Mesenchymal stem cell (in vitro differentiated cells and primary cell): Measurements from ENCODE around the gene GCH1.

Experiments used
- DNase-seq: peaks from one replicate; pipeline ENCODE4 v3.0.0-alpha.2; 2013
- H2AFZ ChIP-seq: one replicate; pipeline ENCODE4 v1.6.1; 2013; ENCODE audit warnings: low read depth, mild to moderate bottlenecking, control low read depth, inconsistent platforms, low read length, moderate library complexity
- H2AK5ac ChIP-seq: 2 replicates; pipeline ENCODE4 v1.6.1; 2013; ENCODE audit warnings: low read length, moderate library complexity, mild to moderate bottlenecking, inconsistent platforms; ENCODE audit not compliant: severe bottlenecking
- H2BK120ac ChIP-seq: one replicate; pipeline ENCODE4 v1.6.1; 2013; ENCODE audit warnings: low read depth, mild to moderate bottlenecking, inconsistent platforms, low read length, moderate library complexity
- H2BK12ac ChIP-seq, 2 experiments: one replicate each; pipeline ENCODE4 v1.6.1; 2013; ENCODE audit warnings: inconsistent platforms in 2 of 2, low read length in 2 of 2, mild to moderate bottlenecking in 2 of 2, moderate library complexity in 2 of 2, control low read depth in 1 of 2
- H2BK15ac ChIP-seq: one replicate; pipeline ENCODE4 v1.6.1; 2013; ENCODE audit warnings: mild to moderate bottlenecking, low read depth, inconsistent platforms; ENCODE audit not compliant: poor library complexity, severe bottlenecking
- H2BK5ac ChIP-seq: 2 replicates; pipeline ENCODE4 v1.6.1; 2013; ENCODE audit warnings: low read depth, mild to moderate bottlenecking, low read length, control low read depth, inconsistent platforms; ENCODE audit not compliant: poor library complexity, severe bottlenecking
- H3K14ac ChIP-seq, 2 experiments: one replicate each; pipeline ENCODE4 v1.6.1; 2013; ENCODE audit warnings: inconsistent platforms in 2 of 2, low read length in 2 of 2, control low read depth in 1 of 2, mild to moderate bottlenecking in 1 of 2, moderate library complexity in 1 of 2
- H3K18ac ChIP-seq, 2 experiments: one replicate each; pipeline ENCODE4 v1.6.1; 2013; ENCODE audit warnings: inconsistent platforms in 2 of 2, low read length in 2 of 2, control low read depth in 1 of 2, low read depth in 1 of 2, mild to moderate bottlenecking in 1 of 2
- H3K23ac ChIP-seq, 2 experiments: one replicate each; pipeline ENCODE4 v1.6.1; 2013; ENCODE audit warnings: inconsistent platforms in 2 of 2, low read length in 2 of 2, mild to moderate bottlenecking in 2 of 2, moderate library complexity in 2 of 2, control low read depth in 1 of 2
- H3K27ac ChIP-seq: 2 replicates; pipeline ENCODE4 v1.5.1; 2013; ENCODE audit warnings: mild to moderate bottlenecking, moderate library complexity, low read length, control low read depth, inconsistent platforms; ENCODE audit not compliant: poor library complexity, severe bottlenecking
- H3K27me3 ChIP-seq, 2 experiments: 2 replicates each; pipeline versions ENCODE4 v1.6.1 to v1.7.0; 2013; ENCODE audit warnings: low read length in 2 of 2, mild to moderate bottlenecking in 2 of 2, moderate library complexity in 2 of 2, control low read depth in 1 of 2, inconsistent platforms in 1 of 2; ENCODE audit not compliant: control insufficient read depth in 1 of 2, insufficient read depth in 1 of 2
- H3K36me3 ChIP-seq, 2 experiments: 2 replicates each; pipeline versions ENCODE4 v1.6.1 to v1.7.0; 2013; ENCODE audit warnings: low read length in 2 of 2, control low read depth in 1 of 2, inconsistent platforms in 1 of 2, low read depth in 1 of 2, mild to moderate bottlenecking in 1 of 2; ENCODE audit not compliant: insufficient read depth in 2 of 2, control insufficient read depth in 1 of 2
- H3K4ac ChIP-seq, 2 experiments: one replicate each; pipeline ENCODE4 v1.6.1; 2013; ENCODE audit warnings: inconsistent platforms in 2 of 2, low read length in 2 of 2, mild to moderate bottlenecking in 2 of 2, moderate library complexity in 2 of 2, control low read depth in 1 of 2, low read depth in 1 of 2
- H3K4me1 ChIP-seq: 2 replicates; pipeline ENCODE4 v1.6.1; 2013; ENCODE audit warnings: low read depth, low read length, control low read depth; ENCODE audit not compliant: control insufficient read depth, insufficient read depth
- H3K4me2 ChIP-seq: 2 replicates; pipeline ENCODE4 v1.6.1; 2013; ENCODE audit warnings: low read length, mild to moderate bottlenecking, inconsistent platforms; ENCODE audit not compliant: poor library complexity, severe bottlenecking
- H3K4me3 ChIP-seq, 2 experiments: 2 replicates each; pipeline versions ENCODE4 v1.5.1 to v1.7.0; 2013; ENCODE audit warnings: low read length in 2 of 2, mild to moderate bottlenecking in 2 of 2, control low read depth in 1 of 2, low read depth in 1 of 2; ENCODE audit not compliant: insufficient read depth in 1 of 2
- H3K79me1 ChIP-seq: replicated peaks from 2 replicates; pipeline ENCODE4 v1.6.1; 2013; ENCODE audit warnings: mild to moderate bottlenecking, control low read depth, low read length, inconsistent platforms; ENCODE audit not compliant: poor library complexity, severe bottlenecking
- H3K9ac ChIP-seq: 2 replicates; pipeline ENCODE4 v1.7.0; 2013; ENCODE audit warnings: mild to moderate bottlenecking, low read length, moderate library complexity
- H3K9me3 ChIP-seq: 2 replicates; pipeline ENCODE4 v1.7.0; 2013; ENCODE audit warnings: mild to moderate bottlenecking, low read length; ENCODE audit not compliant: control insufficient read depth
- H4K8ac ChIP-seq: one replicate; pipeline ENCODE4 v1.6.1; 2013; ENCODE audit warnings: inconsistent platforms, mild to moderate bottlenecking, low read length, moderate library complexity
- H4K91ac ChIP-seq: one replicate; pipeline ENCODE4 v1.6.1; 2013; ENCODE audit warnings: mild to moderate bottlenecking, low read length, inconsistent platforms
- WGBS: methylation state at CpG from one replicate; pipeline ENCODE4 v1.1.7; 2013; ENCODE audit warnings: mixed read lengths; 5-methylcytosine and 5-hydroxymethylcytosine counted together

The GCH1 gene

GRCh38 chr14:54807428-54807827 is 95.2 kb downstream of the GCH1 start:
- H3K9me3 ChIP-seq: no peaks in the 10 kb centered on the region
- no peak overlapping the region for H2BK15ac ChIP-seq
- H3K79me1 ChIP-seq: no peaks in the 10 kb centered on the region
- no peak overlapping the region for H4K91ac ChIP-seq
- H3K18ac ChIP-seq: no peak overlapping the region
- H2AK5ac ChIP-seq: no peak overlapping the region
- no peak overlapping the region for H3K14ac ChIP-seq
- H3K4me1 ChIP-seq: peaks cover 3% of the 10 kb centered on the region
- no peaks in the 10 kb centered on the region for H3K36me3 ChIP-seq
- H3K4me3 ChIP-seq: no peak overlapping the region
- no peak for DNase-seq
- 83% methylated on average over 6 of the region's 6 CpGs for WGBS
- H4K8ac ChIP-seq: no peak overlapping the region
- H2BK120ac ChIP-seq: no peak overlapping the region
- H3K4me2 ChIP-seq: no peak overlapping the region
- H2BK5ac ChIP-seq: no peak overlapping the region
- no peak overlapping the region for H3K23ac ChIP-seq
- H2AFZ ChIP-seq: no peak overlapping the region
- no peak overlapping the region for H3K9ac ChIP-seq
- no peak overlapping the region for H3K4ac ChIP-seq
- peaks cover 18 to 26% of the 10 kb centered on the region in 2 experiments for H3K27me3 ChIP-seq
- no peak overlapping the region for H2BK12ac ChIP-seq
- H3K27ac ChIP-seq: no peak overlapping the region

- no peak overlapping the region for H2BK120ac ChIP-seq
- no peak overlapping the region for H2BK12ac ChIP-seq
- DNase-seq: no peak
- H4K91ac ChIP-seq: no peak overlapping the region
- H4K8ac ChIP-seq: no peak overlapping the region
- H3K79me1 ChIP-seq: no peaks in the 10 kb centered on the region
- no peaks in the 10 kb centered on the region for H3K36me3 ChIP-seq
- H3K4me1 ChIP-seq: peaks cover 3% of the 10 kb centered on the region
- 92% methylated on average over 10 of the region's 10 CpGs for WGBS
- no peak overlapping the region for H2AK5ac ChIP-seq
- peaks cover 21 to 22% of the 10 kb centered on the region in 2 experiments for H3K27me3 ChIP-seq
- no peak overlapping the region for H3K4me3 ChIP-seq
- no peak overlapping the region for H3K9ac ChIP-seq
- no peak overlapping the region for H2BK5ac ChIP-seq
- H3K4me2 ChIP-seq: no peak overlapping the region
- H3K27ac ChIP-seq: no peak overlapping the region
- no peak overlapping the region for H3K18ac ChIP-seq
- H2BK15ac ChIP-seq: no peak overlapping the region
- H3K4ac ChIP-seq: no peak overlapping the region
- no peak overlapping the region for H3K14ac ChIP-seq
- H3K23ac ChIP-seq: no peak overlapping the region
- H3K9me3 ChIP-seq: no peaks in the 10 kb centered on the region
- no peak overlapping the region for H2AFZ ChIP-seq
Measured at GRCh38 chr14:54806616-54807015, 96.0 kb downstream of the GCH1 start.

- H3K18ac ChIP-seq: no peak overlapping the region
- H3K14ac ChIP-seq: no peak overlapping the region
- H4K91ac ChIP-seq: no peak overlapping the region
- H3K4ac ChIP-seq: no peak overlapping the region
- peaks cover 3% of the 10 kb centered on the region for H3K4me1 ChIP-seq
- H3K9ac ChIP-seq: peak overlapping the region; percentile 28
- no peak overlapping the region for H3K4me2 ChIP-seq
- H3K36me3 ChIP-seq: no peaks in the 10 kb centered on the region
- no peaks in the 10 kb centered on the region for H3K9me3 ChIP-seq
- H3K79me1 ChIP-seq: no peaks in the 10 kb centered on the region
- no peak overlapping the region for H2BK5ac ChIP-seq
- WGBS: 43% methylated on average over 23 of the region's 23 CpGs
- peak overlapping the region in 1 of 2 experiments; percentile 76 for H3K23ac ChIP-seq
- H2BK12ac ChIP-seq: no peak overlapping the region
- no peak overlapping the region for H2AFZ ChIP-seq
- H3K27me3 ChIP-seq: peaks cover 21 to 22% of the 10 kb centered on the region in 2 experiments
- H4K8ac ChIP-seq: no peak overlapping the region
- H3K27ac ChIP-seq: no peak overlapping the region
- H2BK15ac ChIP-seq: no peak overlapping the region
- peak; percentile 78 for DNase-seq
- H2BK120ac ChIP-seq: no peak overlapping the region
- peak overlapping the region in 1 of 2 experiments; percentile 57 for H3K4me3 ChIP-seq
- H2AK5ac ChIP-seq: no peak overlapping the region
Measured at GRCh38 chr14:54805445-54806322, 96.9 kb downstream of the GCH1 start.

GRCh38 chr14:54805070-54805444 is 97.6 kb downstream of the GCH1 start:
- Histone ChIP-seq H3K9ac (no peak overlapping the region), H2AFZ (no peak overlapping the region), H3K18ac (no peak overlapping the region), H3K4me2 (no peak overlapping the region), H3K4me1 (peaks cover 3% of the 10 kb centered on the region), H3K36me3 (no peaks in the 10 kb centered on the region), H3K23ac (peak overlapping the region in 1 of 2 experiments; percentile 76), H3K9me3 (no peaks in the 10 kb centered on the region), H2BK120ac (no peak overlapping the region), H3K14ac (no peak overlapping the region), H2BK5ac (no peak overlapping the region), H4K91ac (no peak overlapping the region), H3K27me3 (peaks cover 21 to 22% of the 10 kb centered on the region in 2 experiments), H3K27ac (no peak overlapping the region), H3K4ac (no peak overlapping the region), H4K8ac (no peak overlapping the region), H3K4me3 (peak overlapping the region in 1 of 2 experiments; percentile 57), H3K79me1 (no peaks in the 10 kb centered on the region), H2BK12ac (no peak overlapping the region), H2AK5ac (no peak overlapping the region), H2BK15ac (no peak overlapping the region)
- WGBS: 71% methylated on average over 6 of the region's 6 CpGs
- DNase-seq: no peak
